SK-N-SH (cell line): ENCODE data around the gene MLLT10. TPM values are rescaled to one million over a fixed set of nuclear protein-coding genes. Genes with fewer than 3 reads are reported as not detected.
"Not testable (repeated sequence)": the region's sequence is repeated elsewhere in the genome, so short reads cannot be mapped to it uniquely, and the experiment has no call there.

Experiments used
- CTCF ChIA-PET: fragments of 300-600, 350-600 bp; formaldehyde crosslinking; extraction: SDS; loops from one replicate; lab custom pipeline; 2021; lab: Yijun Ruan, JAX
- POLR2A ChIA-PET: fragments of 350-600 bp; sonication (Branson Sonifier 250); formaldehyde crosslinking; extraction: SDS; loops from one replicate; lab custom pipeline; 2020; ENCODE audit warnings: antibody characterized with exemption, inconsistent platforms; lab: Yijun Ruan, JAX
- DNase-seq: peaks from one replicate; pipeline ENCODE4 v3.0.0; 2012
- H2AFZ ChIP-seq: fragments of 200-600 bp; sonication (generic); 2 replicates; pipeline ENCODE4 v1.8.1; 2016; ENCODE audit warnings: antibody characterized with exemption, mild to moderate bottlenecking, low read depth
- H3F3A ChIP-seq: fragments of 200-600 bp; sonication (generic); replicated peaks from 2 replicates; pipeline ENCODE3; 2016; ENCODE audit warnings: antibody characterized with exemption, mild to moderate bottlenecking; ENCODE audit not compliant: insufficient read depth
- H3K27ac ChIP-seq, 2 experiments: fragments of 200-500 bp in 1 of 2; fragments of 200-600 bp in 1 of 2; sonication (Bioruptor generic) in 1 of 2; sonication (generic), shearing (Covaris generic) in 1 of 2; 2 replicates each; pipeline versions ENCODE4 v1.5.1 to v1.6.1; 2014 to 2016; ENCODE audit warnings: low read depth in 2 of 2, inconsistent platforms in 1 of 2, low read length in 1 of 2, mild to moderate bottlenecking in 1 of 2, mixed read lengths in 1 of 2
- H3K27me3 ChIP-seq: fragments of 200-600 bp; sonication (generic), shearing (Covaris generic); 2 replicates; pipeline ENCODE4 v1.6.1; 2016; ENCODE audit warnings: mixed run types; ENCODE audit not compliant: insufficient read depth
- H3K36me3 ChIP-seq, 2 experiments: fragments of 200-500 bp in 1 of 2; fragments of 200-600 bp in 1 of 2; sonication (Bioruptor generic) in 1 of 2; sonication (generic) in 1 of 2; replicated peaks in 1 of 2; 2 replicates each; pipeline versions ENCODE3 to v1.5.1; 2014 to 2016; ENCODE audit warnings: low read length in 1 of 2, mild to moderate bottlenecking in 1 of 2; ENCODE audit not compliant: insufficient read depth in 2 of 2, control insufficient read depth in 1 of 2
- H3K4me1 ChIP-seq, 2 experiments: fragments of 200-500 bp in 1 of 2; fragments of 200-600 bp in 1 of 2; sonication (Bioruptor generic) in 1 of 2; sonication (generic), shearing (Covaris generic) in 1 of 2; 2 replicates each; pipeline versions ENCODE4 v1.5.1 to v1.6.1; 2014 to 2016; ENCODE audit warnings: low read depth in 1 of 2, low read length in 1 of 2, mixed run types in 1 of 2; ENCODE audit not compliant: insufficient read depth in 2 of 2, control insufficient read depth in 1 of 2
- H3K4me2 ChIP-seq: fragments of 200-600 bp; sonication (generic), shearing (Covaris generic); 2 replicates; pipeline ENCODE4 v1.6.1; 2017; ENCODE audit warnings: mixed run types
- H3K4me3 ChIP-seq, 2 experiments: fragments of 200-500 bp in 1 of 2; fragments of 200-600 bp in 1 of 2; sonication (Bioruptor generic) in 1 of 2; sonication (generic), shearing (Covaris generic) in 1 of 2; 2 replicates each; pipeline versions ENCODE4 v1.5.1 to v1.8.1; 2014 to 2016; ENCODE audit warnings: low read depth in 2 of 2, inconsistent platforms in 1 of 2, low read length in 1 of 2, mild to moderate bottlenecking in 1 of 2, mixed read lengths in 1 of 2, moderate library complexity in 1 of 2
- H3K79me2 ChIP-seq: fragments of 200-600 bp; sonication (generic); 2 replicates; pipeline ENCODE4 v1.8.1; 2017; ENCODE audit warnings: mild to moderate bottlenecking; ENCODE audit not compliant: insufficient read depth
- H3K9ac ChIP-seq: fragments of 200-600 bp; sonication (generic); 2 replicates; pipeline ENCODE4 v1.6.1; 2017; ENCODE audit warnings: mixed run types
- H3K9me2 ChIP-seq: fragments of 200-600 bp; sonication (generic); 2 replicates; pipeline ENCODE4 v1.6.1; 2017; ENCODE audit warnings: mixed run types
- H3K9me3 ChIP-seq: fragments of 200-600 bp; sonication (generic); 2 replicates; pipeline ENCODE4 v1.6.1; 2017; ENCODE audit warnings: mixed run types, mild to moderate bottlenecking, moderate library complexity
- H4K20me1 ChIP-seq: fragments of 200-600 bp; sonication (generic); 2 replicates; pipeline ENCODE4 v1.6.1; 2017; ENCODE audit warnings: mild to moderate bottlenecking, mixed run types; ENCODE audit not compliant: insufficient read depth
- ELF1 ChIP-seq: IDR thresholded peaks from 2 replicates; pipeline ENCODE4 v1.4.0; 2012
- FOXM1 ChIP-seq: IDR thresholded peaks from 2 replicates; pipeline ENCODE4 v1.4.0; 2012; ENCODE audit warnings: low read depth, mild to moderate bottlenecking
- JUND ChIP-seq: IDR thresholded peaks from 2 replicates; pipeline ENCODE4 v1.4.0; 2012
- MXI1 ChIP-seq: IDR thresholded peaks from 2 replicates; pipeline ENCODE4 v1.6.1; 2012; ENCODE audit warnings: mild to moderate bottlenecking, low read depth, low read length, improper control_type of control experiment
- NFIC ChIP-seq: IDR thresholded peaks from 2 replicates; pipeline ENCODE4 v1.4.0; 2012; ENCODE audit warnings: borderline replicate concordance
- PBX3 ChIP-seq: IDR thresholded peaks from 2 replicates; pipeline ENCODE4; 2012
- TAF1 ChIP-seq: IDR thresholded peaks from 2 replicates; pipeline ENCODE4 v1.6.1; 2012; ENCODE audit warnings: low read depth, mild to moderate bottlenecking, low read length, moderate library complexity, borderline replicate concordance
- TEAD4 ChIP-seq: IDR thresholded peaks from 2 replicates; pipeline ENCODE4 v1.4.0; 2012; ENCODE audit warnings: mild to moderate bottlenecking, borderline replicate concordance; ENCODE audit not compliant: insufficient read depth
- USF2 ChIP-seq: fragments of 150-350 bp; IDR thresholded peaks from 2 replicates; pipeline ENCODE4 v1.6.1; 2017; ENCODE audit warnings: antibody characterized with exemption, low read length, low read depth, borderline replicate concordance
- ZBTB33 ChIP-seq: IDR thresholded peaks from 2 replicates; pipeline ENCODE4 v1.4.0; 2012; ENCODE audit warnings: low read depth, borderline replicate concordance
- WGBS: methylation state at CpG from one replicate; pipeline ENCODE4 v1.1.6; 2017; ENCODE audit warnings: low lambda C conversion rate; 5-methylcytosine and 5-hydroxymethylcytosine counted together
- polyA plus RNA-seq, 3 experiments: library from polyadenylated mRNA; depleted of rRNA; stranded (reverse); fragments of >200 nt; gene quantifications; 2 replicates each; pipeline ENCODE4 v1.2.3, GENCODE V29; 2012

Gene MLLT10
- polyA plus RNA-seq, 1 of the 3 experiments (the other 2 are of a cell fraction): 26.0 TPM

GRCh38 chr10:21534604-21535493, 817 bp downstream of the MLLT10 start:
- Histone ChIP-seq H3K9me3 (no peaks in the 10 kb centered on the region), H3K9ac (peak overlapping the region; percentile 69; the same call in 1 of the 2 replicates), H3K27ac (peak overlapping the region; percentile 52 to 99), H3K36me3 (peaks cover 9 to 25% of the 10 kb centered on the region in 2 experiments), H3K9me2 (no peaks in the 10 kb centered on the region), H3K27me3 (no peaks in the 10 kb centered on the region), H3K4me1 (peaks cover 15 to 27% of the 10 kb centered on the region in 2 experiments; a peak in 3 of 4 replicates), H3K4me2 (peak overlapping the region; percentile 84), H3K4me3 (peak overlapping the region; percentile 72 to 74), H3F3A (peaks cover 16% of the 10 kb centered on the region), H4K20me1 (peaks cover 24% of the 10 kb centered on the region), H3K79me2 (peaks cover 74% of the 10 kb centered on the region), H2AFZ (no peak overlapping the region)
- ChIA-PET CTCF (interaction anchor here (1.0 to 1.5 kb wide), 2 partner anchors 38 to 197 kb away, joined by 4 to 5 read pairs; no protein-coding TSS in a partner anchor), POLR2A (no interaction called here)
- peak; percentile 71 for TF ChIP-seq MXI1
- TF ChIP-seq ZBTB33: no peak
- peak; percentile 78 for DNase-seq
- 5% methylated on average over 28 of the region's 96 CpGs for WGBS

- no peak overlapping the region for H2AFZ ChIP-seq
- no peak for TF ChIP-seq TAF1
- no peak for TF ChIP-seq ELF1
- TF ChIP-seq TEAD4: no peak
- no peak for TF ChIP-seq JUND
- peak; percentile 58; the same call in 1 of the 2 replicates for TF ChIP-seq MXI1
- no peak for TF ChIP-seq FOXM1
- TF ChIP-seq NFIC: no peak
- no peak for TF ChIP-seq USF2
- TF ChIP-seq PBX3: no peak
- TF ChIP-seq, all 33 proteins: peak for 1
- Histone ChIP-seq H3F3A (peaks cover 14% of the 10 kb centered on the region), H3K4me2 (peak overlapping the region; percentile 84), H3K9ac (peak overlapping the region; percentile 69; the same call in 1 of the 2 replicates), H3K9me3 (no peaks in the 10 kb centered on the region), H3K36me3 (peaks cover 9 to 31% of the 10 kb centered on the region in 2 experiments), H3K9me2 (no peaks in the 10 kb centered on the region), H3K4me1 (peaks cover 15 to 26% of the 10 kb centered on the region in 2 experiments; a peak in 3 of 4 replicates), H4K20me1 (peaks cover 24% of the 10 kb centered on the region), H3K27me3 (no peaks in the 10 kb centered on the region), H3K4me3 (peak overlapping the region; percentile 72 to 74), H3K79me2 (peaks cover 74% of the 10 kb centered on the region), H3K27ac (peak overlapping the region; percentile 15 to 99; a peak in 3 of 4 replicates)
- CTCF ChIA-PET: interaction anchor here (1.0 to 1.5 kb wide), 2 partner anchors 39 to 197 kb away, joined by 4 to 5 read pairs; no protein-coding TSS in a partner anchor
- POLR2A ChIA-PET: no interaction called here
- no peak for DNase-seq
- WGBS: 45% methylated on average over 9 of the region's 9 CpGs
These were observed 1.5 kb downstream of the MLLT10 start for GRCh38 chr10:21535494-21535965.

GRCh38 chr10:21535976-21536375, 1.9 kb downstream of the MLLT10 start:
- DNase-seq, H3K9me3 ChIP-seq, H3K9me2 ChIP-seq, H3K27me3 ChIP-seq, H2AFZ ChIP-seq, POLR2A ChIA-PET: not testable (repeated sequence)
- peaks cover 11 to 31% of the 10 kb centered on the region in 2 experiments for H3K36me3 ChIP-seq
- H3K4me2 ChIP-seq: peak overlapping the region; percentile 84
- peaks cover 15 to 22% of the 10 kb centered on the region in 2 experiments; a peak in 3 of 4 replicates for H3K4me1 ChIP-seq
- WGBS: 89% methylated on average over 9 of the region's 9 CpGs
- H3K9ac ChIP-seq: peak overlapping the region; percentile 69; the same call in 1 of the 2 replicates
- peak overlapping the region in 1 of 2 experiments; percentile 72; a peak in 2 of 4 replicates for H3K4me3 ChIP-seq
- CTCF ChIA-PET: interaction anchor here (0.9 to 2.9 kb wide), 4 partner anchors 14 to 196 kb away, joined by 3 to 18 read pairs (median 4); no protein-coding TSS in a partner anchor
- peaks cover 11% of the 10 kb centered on the region for H3F3A ChIP-seq
- peaks cover 24% of the 10 kb centered on the region for H4K20me1 ChIP-seq
- H3K27ac ChIP-seq: peak overlapping the region in 1 of 2 experiments; percentile 15; a peak in 1 of 4 replicates
- peaks cover 76% of the 10 kb centered on the region for H3K79me2 ChIP-seq
